Dermis blood vessel endothelial cell (primary cell): Measurements from ENCODE around the gene MYH10. TPM values are rescaled to one million over a fixed set of nuclear protein-coding genes. Genes with fewer than 3 reads are reported as not detected.
A peak's percentile ranks its signal among the peaks of the same experiment; 100 is the strongest.

Experiments
- DNase-seq: peaks from one replicate; pipeline ENCODE4 v3.0.0; 2010
- total RNA-seq: library from RNA; depleted of rRNA; stranded (reverse); fragments of >200 nt; gene quantifications from 2 replicates; pipeline ENCODE4 v1.2.3, GENCODE V29; 2014

The MYH10 gene
- total RNA-seq, 1 donor from 2014 or later, result 227 TPM

GRCh38 chr17:8490256-8491023 is 140.1 kb downstream of the MYH10 start:
- no peak for DNase-seq

- no peak for DNase-seq
These were observed 140.7 kb downstream of the MYH10 start for GRCh38 chr17:8489841-8490240.

- peak; percentile 64 for DNase-seq
These were observed 141.6 kb downstream of the MYH10 start for GRCh38 chr17:8488901-8489300.

- no peak for DNase-seq
These were observed 142.0 kb downstream of the MYH10 start for GRCh38 chr17:8488491-8488890.

- no peak for DNase-seq
These were observed 142.8 kb downstream of the MYH10 start for GRCh38 chr17:8487743-8488142.

- no peak for DNase-seq
These were observed 143.3 kb downstream of the MYH10 start for GRCh38 chr17:8487130-8487645.

- no peak for DNase-seq
These were observed 145.0 kb downstream of the MYH10 start for GRCh38 chr17:8485491-8485890.

GRCh38 chr17:8484465-8484864 is 146.1 kb downstream of the MYH10 start:
- no peak for DNase-seq

- no peak for DNase-seq
These were observed 148.0 kb downstream of the MYH10 start for GRCh38 chr17:8482546-8482945.

- DNase-seq, result no peak
These were observed 148.8 kb downstream of the MYH10 start for GRCh38 chr17:8481703-8482102.

GRCh38 chr17:8481089-8481488 is 149.4 kb downstream of the MYH10 start:
- DNase-seq, result no peak

- no peak for DNase-seq
These were observed 150.2 kb downstream of the MYH10 start for GRCh38 chr17:8480011-8480976.

- DNase-seq, result no peak
These were observed 151.0 kb downstream of the MYH10 start for GRCh38 chr17:8479431-8479947.

- DNase-seq, result no peak
These were observed 152.6 kb downstream of the MYH10 start for GRCh38 chr17:8477715-8478441.

GRCh38 chr17:8477171-8477570 is 153.4 kb downstream of the MYH10 start:
- no peak for DNase-seq

GRCh38 chr17:8476741-8477140 is 153.8 kb downstream of the MYH10 start:
- DNase-seq, result no peak

GRCh38 chr17:8475781-8476180 is 154.7 kb downstream of the MYH10 start:
- DNase-seq, result no peak

- DNase-seq, result no peak
These were observed 155.3 kb downstream of the MYH10 start for GRCh38 chr17:8475227-8475626.

GRCh38 chr17:8474826-8475225 is 155.7 kb downstream of the MYH10 start:
- DNase-seq, result no peak

- no peak for DNase-seq
These were observed 156.9 kb downstream of the MYH10 start for GRCh38 chr17:8473451-8474192.

- no peak for DNase-seq
These were observed 157.9 kb downstream of the MYH10 start for GRCh38 chr17:8472663-8473062.
